ENCODE data around the gene SIMC1. TPM values are rescaled to one million over a fixed set of nuclear protein-coding genes. Genes with fewer than 3 reads are reported as not detected.
"Not testable (repeated sequence)": the region's sequence is repeated elsewhere in the genome, so short reads cannot be mapped to it uniquely, and the experiment has no call there.

The SIMC1 gene
- total RNA-seq, 1 donor from 2014 or later = 35.7 TPM

- DNase-seq (ENCODE audit: low spot score, unreplicated experiment); H3K4me3 Mint-ChIP-seq (ENCODE audit: low read depth); H3K27me3 Mint-ChIP-seq; H3K4me1 Mint-ChIP-seq (ENCODE audit: low read depth); H3K27ac Mint-ChIP-seq; H3K9me3 Mint-ChIP-seq (ENCODE audit: low read depth): not testable (repeated sequence)
- H3K36me3 Mint-ChIP-seq (ENCODE audit: insufficient read depth) = peaks cover 26% of the 10 kb centered on the region
Observed at GRCh38 chr5:176266448-176266847, 28.2 kb downstream of the SIMC1 start.

GRCh38 chr5:176289018-176289417 is 50.8 kb downstream of the SIMC1 start:
- H3K4me1 Mint-ChIP-seq (ENCODE audit: low read depth); H3K4me3 Mint-ChIP-seq (ENCODE audit: low read depth); DNase-seq (ENCODE audit: low spot score, unreplicated experiment); H3K27ac Mint-ChIP-seq; H3K27me3 Mint-ChIP-seq: not testable (repeated sequence)
- Mint-ChIP-seq H3K36me3 (ENCODE audit: insufficient read depth) (peaks cover 16% of the 10 kb centered on the region), H3K9me3 (ENCODE audit: low read depth) (peaks cover 11% of the 10 kb centered on the region)

- not testable (repeated sequence) for H3K9me3 Mint-ChIP-seq (ENCODE audit: low read depth); H3K4me3 Mint-ChIP-seq (ENCODE audit: low read depth); DNase-seq (ENCODE audit: low spot score, unreplicated experiment); H3K27me3 Mint-ChIP-seq; H3K27ac Mint-ChIP-seq; H3K4me1 Mint-ChIP-seq (ENCODE audit: low read depth)
- peaks cover 10% of the 10 kb centered on the region for H3K36me3 Mint-ChIP-seq (ENCODE audit: insufficient read depth)
Observed at GRCh38 chr5:176290057-176290840, 52.0 kb downstream of the SIMC1 start.

- not testable (repeated sequence) for H3K9me3 Mint-ChIP-seq (ENCODE audit: low read depth); H3K27me3 Mint-ChIP-seq; H3K27ac Mint-ChIP-seq; H3K4me1 Mint-ChIP-seq (ENCODE audit: low read depth); H3K4me3 Mint-ChIP-seq (ENCODE audit: low read depth); DNase-seq (ENCODE audit: low spot score, unreplicated experiment)
- peaks cover 45% of the 10 kb centered on the region for H3K36me3 Mint-ChIP-seq (ENCODE audit: insufficient read depth)
Observed at GRCh38 chr5:176305356-176305755, 67.1 kb downstream of the SIMC1 start.

- H3K9me3 Mint-ChIP-seq (ENCODE audit: low read depth) = no peaks in the 10 kb centered on the region
Observed at GRCh38 chr5:176317534-176318374, 79.5 kb downstream of the SIMC1 start.

GRCh38 chr5:176319827-176320554 is 81.8 kb downstream of the SIMC1 start:
- TF ChIP-seq CTCF (IDR thresholded peaks at IDR 0.05; ENCODE audit: unreplicated experiment) = peak; percentile 10
- H3K9me3 Mint-ChIP-seq (ENCODE audit: low read depth) = no peaks in the 10 kb centered on the region
- no peak overlapping the region for H3K4me3 Mint-ChIP-seq (ENCODE audit: low read depth)
- H3K27me3 Mint-ChIP-seq = no peaks in the 10 kb centered on the region
- H3K4me1 Mint-ChIP-seq (ENCODE audit: low read depth) = no peaks in the 10 kb centered on the region
- H3K27ac Mint-ChIP-seq = no peak overlapping the region
- peaks cover 19% of the 10 kb centered on the region for H3K36me3 Mint-ChIP-seq (ENCODE audit: insufficient read depth)
- DNase-seq (ENCODE audit: low spot score, unreplicated experiment) = no peak

More at GRCh38 chr5:176317534-176318374, 79.5 kb downstream of the SIMC1 start:
- Mint-ChIP-seq H3K27me3 (no peaks in the 10 kb centered on the region), H3K27ac (no peak overlapping the region), H3K36me3 (ENCODE audit: insufficient read depth) (peaks cover 20% of the 10 kb centered on the region), H3K4me1 (ENCODE audit: low read depth) (no peaks in the 10 kb centered on the region), H3K4me3 (ENCODE audit: low read depth) (no peak overlapping the region)
- DNase-seq (ENCODE audit: low spot score, unreplicated experiment) = no peak
- no peak for TF ChIP-seq CTCF (IDR thresholded peaks at IDR 0.05; ENCODE audit: unreplicated experiment)

GRCh38 chr5:176320577-176320976 is 82.4 kb downstream of the SIMC1 start:
- H3K4me1 Mint-ChIP-seq (ENCODE audit: low read depth) = no peaks in the 10 kb centered on the region
- no peak for TF ChIP-seq CTCF (IDR thresholded peaks at IDR 0.05; ENCODE audit: unreplicated experiment)
- no peak overlapping the region for H3K27ac Mint-ChIP-seq
- no peak overlapping the region for H3K4me3 Mint-ChIP-seq (ENCODE audit: low read depth)
- H3K36me3 Mint-ChIP-seq (ENCODE audit: insufficient read depth) = peaks cover 14% of the 10 kb centered on the region
- H3K9me3 Mint-ChIP-seq (ENCODE audit: low read depth) = no peaks in the 10 kb centered on the region
- DNase-seq (ENCODE audit: low spot score, unreplicated experiment) = no peak
- H3K27me3 Mint-ChIP-seq = no peaks in the 10 kb centered on the region

Measured in progenitor cell of endocrine pancreas (in vitro differentiated cells).